Activated CD4-positive, CD25-positive, alpha-beta regulatory T cell (primary cell): ENCODE results near the gene ILF3.

Experiments
- DNase-seq, 4 experiments: peaks; one replicate each; lab custom pipeline; 2025; lab: John Stamatoyannopoulos, UW

ILF3 gene

GRCh38 chr19:10730932-10731331 lies 76.8 kb downstream of the ILF3 start:
- no peak for DNase-seq

- no peak for DNase-seq
These were observed 81.6 kb downstream of the ILF3 start for GRCh38 chr19:10735741-10736140.

GRCh38 chr19:10736189-10736588 lies 82.0 kb downstream of the ILF3 start:
- DNase-seq: no peak

- no peak for DNase-seq
These were observed 82.9 kb downstream of the ILF3 start for GRCh38 chr19:10736916-10737551.

- no peak for DNase-seq
These were observed 83.6 kb downstream of the ILF3 start for GRCh38 chr19:10737722-10738121.

- DNase-seq: no peak
These were observed 86.7 kb downstream of the ILF3 start for GRCh38 chr19:10740798-10741197.
